Mesangial cell (primary cell): ENCODE results near the gene CLEC7A. TPM values are rescaled to one million over a fixed set of nuclear protein-coding genes. Genes with fewer than 3 reads are reported as not detected.

Source experiments
- total RNA-seq: library from RNA; depleted of rRNA; stranded (reverse); fragments of >200 nt; gene quantifications from 2 replicates; pipeline ENCODE4 v1.2.3, GENCODE V29; 2015

Gene CLEC7A
- total RNA-seq = not detected in 2 replicates

GRCh38 chr12:10130042-10130441 is at the start of gene CLEC7A:
CLEC7A (minus strand) TSS chr12:10130199; CDS start chr12:10130082, 117 bp downstream.

GRCh38 chr12:10178821-10179220 is 48.8 kb upstream of the CLEC7A start, which contains the start of gene TMEM52B:
TMEM52B (plus strand) TSS chr12:10179032; CDS start chr12:10179575, 543 bp downstream.

GRCh38 chr12:10171973-10172728 is 42.2 kb upstream of the CLEC7A start, which contains the start of gene OLR1:
OLR1 (minus strand) TSS chr12:10172132; CDS start chr12:10172077, 55 bp downstream.

GRCh38 chr12:10098791-10099190 is 31.2 kb downstream of the CLEC7A start, which contains the start of gene CLEC1A:
CLEC1A (minus strand) TSS chr12:10098985; CDS start chr12:10098922, 63 bp downstream.

Other genes starting within 250 kb of the CLEC7A start
- not detected in 2 replicates for gene KLRF2, start 248.7 kb downstream of the CLEC7A start, total RNA-seq
- not detected in 2 replicates for gene CLEC2A, start 197.8 kb downstream of the CLEC7A start, total RNA-seq
- gene CLEC12A, start 158.8 kb downstream of the CLEC7A start, total RNA-seq = not detected in 2 replicates
- gene CLEC1B, start 131.1 kb downstream of the CLEC7A start, total RNA-seq = not detected in 2 replicates
- not detected in 2 replicates for gene CLEC12B, start 119.6 kb downstream of the CLEC7A start, total RNA-seq
- not detected in 2 replicates for gene CLEC9A, start 99.5 kb downstream of the CLEC7A start, total RNA-seq
- gene CLEC1A, start 31.2 kb downstream of the CLEC7A start, total RNA-seq = not detected in 2 replicates
- 0.51 and 1.5 TPM in 2 replicates for gene OLR1, start 41.9 kb upstream of the CLEC7A start, total RNA-seq
- gene TMEM52B, start 48.8 kb upstream of the CLEC7A start, total RNA-seq = 1.3 TPM in 1 of 2 replicates, not detected in the other
- gene GABARAPL1, start 82.7 kb upstream of the CLEC7A start, total RNA-seq = 21.0 and 94.1 TPM in 2 replicates
- 0.13 TPM in 1 of 2 replicates, not detected in the other for gene KLRD1, start 177.7 kb upstream of the CLEC7A start, total RNA-seq